Calu3 (cell line): Measurements from ENCODE around the gene PRSS58. TPM values are rescaled to one million over a fixed set of nuclear protein-coding genes. Genes with fewer than 3 reads are reported as not detected.

Experiments
- BruUV-seq: library from RNA; stranded (reverse); fragments of 400-500 nt; replicated peaks from 2 replicates; lab custom pipeline; 2021; lab: Mats Ljungman, UMichigan
- CTCF ChIA-PET: fragments of 300-600 bp; sonication (Branson Sonifier 250); formaldehyde crosslinking; loops from one replicate; lab custom pipeline; 2022; ENCODE audit warnings: antibody characterized with exemption; lab: Charles Lee
- DNase-seq: peaks from one replicate; pipeline ENCODE4 v3.0.0; 2022
- H3K27ac Mint-ChIP-seq: one replicate; pipeline ENCODE4 v1.8.0; 2022; ENCODE audit warnings: mixed read lengths; ENCODE audit not compliant: unreplicated experiment
- H3K27me3 Mint-ChIP-seq: one replicate; pipeline ENCODE4 v1.8.0; 2022; ENCODE audit warnings: mixed read lengths; ENCODE audit not compliant: unreplicated experiment
- H3K36me3 Mint-ChIP-seq: one replicate; pipeline ENCODE4 v1.8.0; 2022; ENCODE audit warnings: mild to moderate bottlenecking, moderate library complexity, mixed read lengths; ENCODE audit not compliant: insufficient read depth, unreplicated experiment
- H3K4me1 Mint-ChIP-seq: one replicate; pipeline ENCODE4 v1.8.0; 2022; ENCODE audit warnings: mild to moderate bottlenecking, low read depth, mixed read lengths; ENCODE audit not compliant: unreplicated experiment
- H3K4me3 Mint-ChIP-seq: one replicate; pipeline ENCODE4 v1.8.0; 2022; ENCODE audit warnings: mild to moderate bottlenecking, low read depth, moderate library complexity, mixed read lengths; ENCODE audit not compliant: unreplicated experiment
- H3K9me3 Mint-ChIP-seq: one replicate; pipeline ENCODE4 v1.8.0; 2022; ENCODE audit warnings: low read depth, mixed read lengths; ENCODE audit not compliant: unreplicated experiment
- CTCF ChIP-seq: fragments of 200-600 bp; IDR thresholded peaks from one replicate; pipeline ENCODE4 v1.8.0; 2022; ENCODE audit warnings: antibody characterized with exemption; ENCODE audit not compliant: unreplicated experiment
- intact Hi-C: fragments of 100-400 bp; cut with micrococcal nuclease; formaldehyde crosslinking; loops from one replicate; pipeline ENCODE4 v1.10.0; 2022; ENCODE audit not compliant: unreplicated experiment
- total RNA-seq: library from RNA; stranded (reverse); gene quantifications from 2 replicates; pipeline ENCODE4 v1.2.3, GENCODE V29; 2022

PRSS58 gene
- total RNA-seq, 1 experiment from 2014 or later, result not detected

GRCh38 chr7:142272841-142273240 lies 15.0 kb upstream of the PRSS58 start:
- CTCF ChIA-PET, result no interaction called here
- peaks cover 8% of the 10 kb centered on the region for H3K9me3 Mint-ChIP-seq
- H3K27me3 Mint-ChIP-seq, result peaks cover 57% of the 10 kb centered on the region
- TF ChIP-seq CTCF, result no peak
- H3K4me1 Mint-ChIP-seq, result no peaks in the 10 kb centered on the region
- BruUV-seq, result no TSS peak
- intact Hi-C loops, result no loop called here
- H3K4me3 Mint-ChIP-seq, result no peak overlapping the region
- no peak overlapping the region for H3K27ac Mint-ChIP-seq
- H3K36me3 Mint-ChIP-seq, result no peaks in the 10 kb centered on the region
- DNase-seq, result no peak

- Mint-ChIP-seq H3K4me1 (no peaks in the 10 kb centered on the region), H3K36me3 (no peaks in the 10 kb centered on the region), H3K4me3 (no peak overlapping the region), H3K9me3 (no peaks in the 10 kb centered on the region), H3K27me3 (peaks cover 16% of the 10 kb centered on the region), H3K27ac (no peak overlapping the region)
- intact Hi-C loops, result loop anchor here (10.0 kb wide), 1 partner anchor 59 kb away; no protein-coding TSS in a partner anchor
- CTCF ChIA-PET, result interaction anchor here (0.7 to 1.2 kb wide), 2 partner anchors 15 to 288 kb away, joined by 3 to 4 read pairs; no protein-coding TSS in a partner anchor
- DNase-seq, result no peak
- TF ChIP-seq CTCF, result no peak
- BruUV-seq, result no TSS peak
Observed at GRCh38 chr7:142263598-142264380, 5.9 kb upstream of the PRSS58 start.

GRCh38 chr7:142250705-142251104 lies 7.2 kb downstream of the PRSS58 start:
- Mint-ChIP-seq H3K4me1 (no peaks in the 10 kb centered on the region), H3K36me3 (no peaks in the 10 kb centered on the region), H3K27ac (no peak overlapping the region), H3K27me3 (no peaks in the 10 kb centered on the region), H3K9me3 (no peaks in the 10 kb centered on the region), H3K4me3 (no peak overlapping the region)
- CTCF ChIA-PET, result no interaction called here
- no peak for TF ChIP-seq CTCF
- intact Hi-C loops, result no loop called here
- BruUV-seq, result no TSS peak
- no peak for DNase-seq

- DNase-seq, result no peak
- Mint-ChIP-seq H3K27me3 (no peaks in the 10 kb centered on the region), H3K4me3 (no peak overlapping the region), H3K9me3 (no peaks in the 10 kb centered on the region), H3K4me1 (no peaks in the 10 kb centered on the region), H3K36me3 (peaks cover under 1% of the 10 kb centered on the region), H3K27ac (no peak overlapping the region)
- intact Hi-C loops, result no loop called here
- TF ChIP-seq CTCF, result no peak
- BruUV-seq, result no TSS peak
- CTCF ChIA-PET, result interaction anchor here (0.7 kb wide), 1 partner anchor 321 kb away, joined by 3 read pairs; no protein-coding TSS in a partner anchor
Observed at GRCh38 chr7:142249918-142250317, 7.9 kb downstream of the PRSS58 start.
